GM21360 (cell line): ENCODE results near the gene DENND1C.
"Not testable (repeated sequence)": the region's sequence is repeated elsewhere in the genome, so short reads cannot be mapped to it uniquely, and the experiment has no call there.

ENCODE experiments used
- ATAC-seq: cut with Tn5 transposase; IDR thresholded peaks from one replicate; pipeline ENCODE4 v1.9.1; 2021; ENCODE audit warnings: mild to moderate bottlenecking, moderate library complexity; ENCODE audit not compliant: unreplicated experiment

Gene DENND1C

GRCh38 chr19:6508028-6508771, 26.6 kb upstream of the DENND1C start:
- not testable (repeated sequence) for ATAC-seq

- no peak for ATAC-seq
Observed at GRCh38 chr19:6503407-6504201, 22.0 kb upstream of the DENND1C start.

- ATAC-seq: no peak
Observed at GRCh38 chr19:6501740-6502648, 20.4 kb upstream of the DENND1C start, which contains the start of gene TUBB4A. Gene TUBB4A, minus strand, starts transcription at chr19:6502309. Its CDS starts 97 bp downstream, at chr19:6502212.

GRCh38 chr19:6500837-6501739, 19.5 kb upstream of the DENND1C start:
- ATAC-seq: no peak

- ATAC-seq: no peak
Observed at GRCh38 chr19:6499052-6499790, 17.6 kb upstream of the DENND1C start.

- no peak for ATAC-seq
Observed at GRCh38 chr19:6498294-6499036, 16.9 kb upstream of the DENND1C start.

- ATAC-seq: no peak
Observed at GRCh38 chr19:6495947-6496346, 14.4 kb upstream of the DENND1C start.

GRCh38 chr19:6494438-6495036, 12.9 kb upstream of the DENND1C start:
- no peak for ATAC-seq

- no peak for ATAC-seq
Observed at GRCh38 chr19:6491802-6492592, 10.4 kb upstream of the DENND1C start.

- ATAC-seq: no peak
Observed at GRCh38 chr19:6490134-6490533, 8.5 kb upstream of the DENND1C start.

- no peak for ATAC-seq
Observed at GRCh38 chr19:6489278-6490061, 7.9 kb upstream of the DENND1C start.

GRCh38 chr19:6484831-6485230, 3.2 kb upstream of the DENND1C start:
- no peak for ATAC-seq

- ATAC-seq: no peak
Observed at GRCh38 chr19:6484230-6484629, 2.6 kb upstream of the DENND1C start.

GRCh38 chr19:6483235-6483634, 1.6 kb upstream of the DENND1C start:
- ATAC-seq: no peak

- ATAC-seq: no peak
Observed at GRCh38 chr19:6482343-6482686, 728 bp upstream of the DENND1C start.

GRCh38 chr19:6480848-6481415, 655 bp downstream of the DENND1C start:
- no peak for ATAC-seq
